Kidney epithelial cell (primary cell): ENCODE results near the gene CHMP2B. TPM values are rescaled to one million over a fixed set of nuclear protein-coding genes. Genes with fewer than 3 reads are reported as not detected.

Experiments used
- DNase-seq: peaks from one replicate; pipeline ENCODE4 v3.0.0-alpha.2; 2010; ENCODE audit warnings: low read depth
- H3K27me3 ChIP-seq: 2 replicates; pipeline ENCODE4 v1.6.0; 2011; ENCODE audit warnings: low read length; ENCODE audit not compliant: control insufficient read depth, insufficient read depth
- H3K36me3 ChIP-seq: 2 replicates; pipeline ENCODE4 v1.5.1; 2011; ENCODE audit warnings: low read length; ENCODE audit not compliant: control insufficient read depth, insufficient read depth
- H3K4me3 ChIP-seq: 2 replicates; pipeline ENCODE4 v1.5.1; 2011; ENCODE audit warnings: low read depth, mild to moderate bottlenecking, control low read depth, low read length
- CTCF ChIP-seq: IDR thresholded peaks from 2 replicates; pipeline ENCODE4 v1.5.1; 2011; ENCODE audit warnings: mild to moderate bottlenecking, moderate library complexity, low read length, control low read depth, inconsistent platforms; ENCODE audit not compliant: insufficient read depth, poor library complexity, severe bottlenecking
- total RNA-seq: library from RNA; depleted of rRNA; stranded (reverse); fragments of >200 nt; gene quantifications from 2 replicates; pipeline ENCODE4 v1.2.3, GENCODE V29; 2015

CHMP2B gene
- total RNA-seq, 1 donor from 2014 or later, result 58.2 TPM

- no peak for DNase-seq
- TF ChIP-seq CTCF, result no peak
- no peak overlapping the region for H3K4me3 ChIP-seq
Observed at GRCh38 chr3:87201727-87202126, 25.4 kb upstream of the CHMP2B start.

GRCh38 chr3:87203809-87204208 is 23.3 kb upstream of the CHMP2B start:
- no peak for TF ChIP-seq CTCF
- no peak for DNase-seq
- no peaks in the 10 kb centered on the region for H3K27me3 ChIP-seq

More at GRCh38 chr3:87201727-87202126, 25.4 kb upstream of the CHMP2B start:
- Histone ChIP-seq H3K27me3 (no peaks in the 10 kb centered on the region), H3K36me3 (no peaks in the 10 kb centered on the region)

GRCh38 chr3:87206070-87206469 is 21.0 kb upstream of the CHMP2B start:
- Histone ChIP-seq H3K4me3 (no peak overlapping the region), H3K36me3 (no peaks in the 10 kb centered on the region), H3K27me3 (no peaks in the 10 kb centered on the region)
- no peak for TF ChIP-seq CTCF
- peak; percentile 41 for DNase-seq

More at GRCh38 chr3:87203809-87204208, 23.3 kb upstream of the CHMP2B start:
- no peaks in the 10 kb centered on the region for H3K36me3 ChIP-seq
- H3K4me3 ChIP-seq, result no peak overlapping the region

GRCh38 chr3:87206635-87207034 is 20.5 kb upstream of the CHMP2B start:
- Histone ChIP-seq H3K27me3 (no peaks in the 10 kb centered on the region), H3K4me3 (no peak overlapping the region), H3K36me3 (no peaks in the 10 kb centered on the region)
- DNase-seq, result no peak
- no peak for TF ChIP-seq CTCF

- DNase-seq, result no peak
- TF ChIP-seq CTCF, result no peak
- Histone ChIP-seq H3K4me3 (no peak overlapping the region), H3K36me3 (no peaks in the 10 kb centered on the region), H3K27me3 (no peaks in the 10 kb centered on the region)
Observed at GRCh38 chr3:87207460-87207859, 19.6 kb upstream of the CHMP2B start.

GRCh38 chr3:87209111-87209510 is 18.0 kb upstream of the CHMP2B start:
- Histone ChIP-seq H3K4me3 (no peak overlapping the region), H3K36me3 (no peaks in the 10 kb centered on the region), H3K27me3 (no peaks in the 10 kb centered on the region)
- no peak for DNase-seq
- TF ChIP-seq CTCF, result no peak
